ENCODE data around the gene DDOST.

DNA sequence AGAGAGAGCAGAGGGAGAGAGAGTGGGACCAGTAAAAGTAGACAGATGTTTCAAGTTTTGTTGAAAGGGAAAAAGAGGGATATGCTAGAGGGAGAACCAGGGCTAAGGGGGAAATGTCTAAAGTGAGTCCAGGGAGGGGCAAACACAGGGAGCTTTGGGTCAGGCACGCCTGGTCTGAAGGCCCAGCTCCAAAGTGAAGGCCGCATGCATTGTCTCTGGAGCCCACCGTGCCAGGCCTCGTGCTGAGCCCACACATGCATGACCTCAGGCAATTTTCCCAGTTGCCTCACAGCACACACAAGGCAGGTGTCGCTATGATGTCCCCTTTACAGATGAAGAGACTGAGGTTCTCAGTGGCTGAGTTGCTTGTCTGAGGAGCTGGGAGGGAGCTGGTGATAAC lies 40.7 kb upstream of the DDOST start:
- TF ChIP-seq, protein P1, sequence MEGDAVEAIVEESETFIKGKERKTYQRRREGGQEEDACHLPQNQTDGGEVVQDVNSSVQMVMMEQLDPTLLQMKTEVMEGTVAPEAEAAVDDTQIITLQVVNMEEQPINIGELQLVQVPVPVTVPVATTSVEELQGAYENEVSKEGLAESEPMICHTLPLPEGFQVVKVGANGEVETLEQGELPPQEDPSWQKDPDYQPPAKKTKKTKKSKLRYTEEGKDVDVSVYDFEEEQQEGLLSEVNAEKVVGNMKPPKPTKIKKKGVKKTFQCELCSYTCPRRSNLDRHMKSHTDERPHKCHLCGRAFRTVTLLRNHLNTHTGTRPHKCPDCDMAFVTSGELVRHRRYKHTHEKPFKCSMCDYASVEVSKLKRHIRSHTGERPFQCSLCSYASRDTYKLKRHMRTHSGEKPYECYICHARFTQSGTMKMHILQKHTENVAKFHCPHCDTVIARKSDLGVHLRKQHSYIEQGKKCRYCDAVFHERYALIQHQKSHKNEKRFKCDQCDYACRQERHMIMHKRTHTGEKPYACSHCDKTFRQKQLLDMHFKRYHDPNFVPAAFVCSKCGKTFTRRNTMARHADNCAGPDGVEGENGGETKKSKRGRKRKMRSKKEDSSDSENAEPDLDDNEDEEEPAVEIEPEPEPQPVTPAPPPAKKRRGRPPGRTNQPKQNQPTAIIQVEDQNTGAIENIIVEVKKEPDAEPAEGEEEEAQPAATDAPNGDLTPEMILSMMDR (IDR thresholded peaks at IDR 0.05; ENCODE audit: low read depth, low read length, poor library complexity, severe bottlenecking) = no peak
- TF ChIP-seq EZH2phosphoT487 (IDR thresholded peaks at IDR 0.05; ENCODE audit: borderline replicate concordance, low read length) = no peak

All from DOHH2 (cell line).